Esophagus muscularis mucosa (tissue), 4 donors: ENCODE results near the gene KCNQ2. TPM values are rescaled to one million over a fixed set of nuclear protein-coding genes. Genes with fewer than 3 reads are reported as not detected.

ENCODE experiments used
- DNase-seq: peaks from one replicate; pipeline ENCODE4 v3.0.0-alpha.2; 2017; ENCODE audit errors: extremely low spot score
- H3K27ac ChIP-seq, 4 donors: fragments of 200-600 bp; sonication (generic); replicated peaks in 1 of 4; 1 replicate in 3 of 4; 2 replicates in 1 of 4; pipeline ENCODE4 v1.5.1; 2016 to 2019; ENCODE audit warnings: mild to moderate bottlenecking in 1 of 4
- H3K27me3 ChIP-seq, 4 donors: fragments of 200-600 bp; sonication (generic); one replicate each; pipeline versions ENCODE4 v1.5.1 to v1.6.0; 2016 to 2019
- H3K36me3 ChIP-seq, 4 donors: fragments of 200-600 bp; sonication (generic); one replicate each; pipeline ENCODE4 v1.5.1; 2016 to 2019
- H3K4me1 ChIP-seq, 4 donors: fragments of 200-600 bp; sonication (generic); one replicate each; pipeline ENCODE4 v1.5.1; 2016 to 2019
- H3K4me3 ChIP-seq, 4 donors: fragments of 200-600 bp; sonication (generic); 1 replicate in 2 of 4; 2 replicates in 2 of 4; pipeline ENCODE4 v1.5.1; 2016 to 2019; ENCODE audit warnings: mild to moderate bottlenecking in 4 of 4, moderate library complexity in 1 of 4
- H3K9me3 ChIP-seq, 4 donors: fragments of 200-600 bp; sonication (generic); 1 replicate in 3 of 4; 2 replicates in 1 of 4; pipeline ENCODE4 v1.5.1; 2016 to 2019
- EP300 ChIP-seq: sonication (generic); formaldehyde crosslinking; IDR thresholded peaks from one replicate; pipeline ENCODE4 v1.6.1; 2017; ENCODE audit warnings: antibody characterized with exemption
- POLR2A ChIP-seq: fragments of 450-650 bp; IDR thresholded peaks from one replicate; pipeline ENCODE4 v1.6.1; 2017; ENCODE audit warnings: antibody characterized with exemption, moderate library complexity, mild to moderate bottlenecking, low read depth
- POLR2AphosphoS5 ChIP-seq, 2 donors: sonication (generic); formaldehyde crosslinking; IDR thresholded peaks; one replicate each; pipeline ENCODE4 v1.6.1; 2017; ENCODE audit warnings: antibody characterized with exemption in 2 of 2
- WGBS: methylation state at CpG from one replicate; pipeline ENCODE4 v1.1.5; 2018; 5-methylcytosine and 5-hydroxymethylcytosine counted together
- intact Hi-C: fragments of 100-400 bp; cut with DNase I; formaldehyde crosslinking; loops from one replicate; pipeline ENCODE4 v1.15.1; 2023
- total RNA-seq, 4 donors: library from RNA; depleted of rRNA; stranded (reverse); fragments of >200 nt; gene quantifications; one replicate each; pipeline versions ENCODE4 v1.1.0 to v1.2.1, GENCODE V29; 2016
- TF ChIP-seq, protein P1 (sequence below), 3 experiments: fragments of 200-600 bp in 2 of 3; fragments of 450-650 bp in 1 of 3; sonication (generic) in 2 of 3; IDR thresholded peaks; one replicate each; pipeline ENCODE4 v1.5.1; 2017 to 2019; ENCODE audit warnings: antibody characterized with exemption in 3 of 3, mild to moderate bottlenecking in 2 of 3, moderate library complexity in 1 of 3

The KCNQ2 gene
- total RNA-seq, 4 donors from 2014 or later, result 0.11 to 1.6 (median 0.50) TPM; not detected in 1

DNA sequence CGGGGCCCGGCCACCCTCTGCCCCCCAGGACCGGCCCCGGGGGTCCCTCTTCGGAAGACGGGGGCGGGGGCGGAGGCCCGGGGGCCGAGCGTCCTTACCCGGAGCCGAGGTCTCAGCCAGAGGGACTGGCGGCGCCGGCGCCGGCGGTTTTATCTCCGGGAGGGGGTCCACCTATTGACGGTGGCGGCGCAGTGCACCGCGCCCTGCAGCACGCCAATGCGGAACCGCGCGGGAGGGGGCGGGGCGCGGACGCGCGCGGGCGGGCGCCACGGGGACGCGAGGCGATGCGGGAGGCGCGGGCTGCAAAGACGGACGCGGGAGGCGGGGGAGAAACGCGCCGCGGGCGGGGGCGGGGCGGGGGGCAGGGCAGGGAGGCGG is 26.5 kb upstream of the KCNQ2 start, which contains the start of gene EEF1A2:
Gene EEF1A2, minus strand, starts transcription at position 124 of the 378 bp plus-strand sequence. CDS start 1,320 bp downstream, outside the sequence.
- Histone ChIP-seq H3K9me3 (peaks cover 0 to under 1% (median 0%) of the 10 kb centered on the region in 4 donors), H3K4me3 (peak within 1 kb of the TSS; percentile 51 to 64 (median 52)), H3K27ac (no peak within 1 kb of the TSS), H3K4me1 (peaks cover 30 to 54% (median 43%) of the 10 kb centered on the region in 4 donors), H3K36me3 (peaks cover 0 to 20% (median 0%) of the 10 kb centered on the region in 4 donors), H3K27me3 (peaks cover 4 to 95% (median 35%) of the 10 kb centered on the region in 4 donors)
- DNase-seq, result no peak
- 6% methylated on average over 21 of the region's 58 CpGs for WGBS
- intact Hi-C loops, result no loop called here
- TF ChIP-seq POLR2AphosphoS5 (IDR thresholded peaks at IDR 0.05), result no peak
- TF ChIP-seq, protein P1, sequence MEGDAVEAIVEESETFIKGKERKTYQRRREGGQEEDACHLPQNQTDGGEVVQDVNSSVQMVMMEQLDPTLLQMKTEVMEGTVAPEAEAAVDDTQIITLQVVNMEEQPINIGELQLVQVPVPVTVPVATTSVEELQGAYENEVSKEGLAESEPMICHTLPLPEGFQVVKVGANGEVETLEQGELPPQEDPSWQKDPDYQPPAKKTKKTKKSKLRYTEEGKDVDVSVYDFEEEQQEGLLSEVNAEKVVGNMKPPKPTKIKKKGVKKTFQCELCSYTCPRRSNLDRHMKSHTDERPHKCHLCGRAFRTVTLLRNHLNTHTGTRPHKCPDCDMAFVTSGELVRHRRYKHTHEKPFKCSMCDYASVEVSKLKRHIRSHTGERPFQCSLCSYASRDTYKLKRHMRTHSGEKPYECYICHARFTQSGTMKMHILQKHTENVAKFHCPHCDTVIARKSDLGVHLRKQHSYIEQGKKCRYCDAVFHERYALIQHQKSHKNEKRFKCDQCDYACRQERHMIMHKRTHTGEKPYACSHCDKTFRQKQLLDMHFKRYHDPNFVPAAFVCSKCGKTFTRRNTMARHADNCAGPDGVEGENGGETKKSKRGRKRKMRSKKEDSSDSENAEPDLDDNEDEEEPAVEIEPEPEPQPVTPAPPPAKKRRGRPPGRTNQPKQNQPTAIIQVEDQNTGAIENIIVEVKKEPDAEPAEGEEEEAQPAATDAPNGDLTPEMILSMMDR (IDR thresholded peaks at IDR 0.05), result peak in 1 of 3 experiments; percentile 31

GRCh38 chr20:63497946-63498935 is 25.8 kb upstream of the KCNQ2 start:
- intact Hi-C loops, result loop anchor here (2.0 kb wide), 1 partner anchor 21 kb away; no protein-coding TSS in a partner anchor
- peak overlapping the region; percentile 51 to 64 (median 52) for H3K4me3 ChIP-seq

GRCh38 chr20:63497138-63497945 is 24.9 kb upstream of the KCNQ2 start:
- peaks cover 0 to 34% (median 0%) of the 10 kb centered on the region in 4 donors for H3K36me3 ChIP-seq
- H3K9me3 ChIP-seq, result no peaks in the 10 kb centered on the region
- 92% methylated on average over 10 of the region's 20 CpGs for WGBS
- no peak overlapping the region for H3K27ac ChIP-seq
- H3K4me3 ChIP-seq, result no peak overlapping the region
- H3K4me1 ChIP-seq, result peaks cover 29 to 54% (median 43%) of the 10 kb centered on the region in 4 donors
- no peak for DNase-seq
- peaks cover 4 to 87% (median 31%) of the 10 kb centered on the region in 4 donors for H3K27me3 ChIP-seq
- TF ChIP-seq, protein P1 (IDR thresholded peaks at IDR 0.05), result no peak
- TF ChIP-seq POLR2AphosphoS5 (IDR thresholded peaks at IDR 0.05) (no peak), EP300 (no peak), POLR2A (no peak)
- intact Hi-C loops, result loop anchor here (2.0 kb wide), 1 partner anchor 21 kb away; no protein-coding TSS in a partner anchor

More at GRCh38 chr20:63497946-63498935, 25.8 kb upstream of the KCNQ2 start:
- TF ChIP-seq POLR2A, result no peak
- TF ChIP-seq POLR2AphosphoS5 (IDR thresholded peaks at IDR 0.05), result no peak
- TF ChIP-seq, protein P1 (IDR thresholded peaks at IDR 0.05), result no peak
- TF ChIP-seq EP300, result no peak
- H3K4me1 ChIP-seq, result peaks cover 30 to 54% (median 43%) of the 10 kb centered on the region in 4 donors
- 21% methylated on average over 13 of the region's 60 CpGs for WGBS
- DNase-seq, result no peak
- no peak overlapping the region for H3K27ac ChIP-seq
- H3K36me3 ChIP-seq, result peaks cover 0 to 27% (median 0%) of the 10 kb centered on the region in 4 donors
- H3K9me3 ChIP-seq, result no peaks in the 10 kb centered on the region
- H3K27me3 ChIP-seq, result peaks cover 4 to 95% (median 35%) of the 10 kb centered on the region in 4 donors

DNA sequence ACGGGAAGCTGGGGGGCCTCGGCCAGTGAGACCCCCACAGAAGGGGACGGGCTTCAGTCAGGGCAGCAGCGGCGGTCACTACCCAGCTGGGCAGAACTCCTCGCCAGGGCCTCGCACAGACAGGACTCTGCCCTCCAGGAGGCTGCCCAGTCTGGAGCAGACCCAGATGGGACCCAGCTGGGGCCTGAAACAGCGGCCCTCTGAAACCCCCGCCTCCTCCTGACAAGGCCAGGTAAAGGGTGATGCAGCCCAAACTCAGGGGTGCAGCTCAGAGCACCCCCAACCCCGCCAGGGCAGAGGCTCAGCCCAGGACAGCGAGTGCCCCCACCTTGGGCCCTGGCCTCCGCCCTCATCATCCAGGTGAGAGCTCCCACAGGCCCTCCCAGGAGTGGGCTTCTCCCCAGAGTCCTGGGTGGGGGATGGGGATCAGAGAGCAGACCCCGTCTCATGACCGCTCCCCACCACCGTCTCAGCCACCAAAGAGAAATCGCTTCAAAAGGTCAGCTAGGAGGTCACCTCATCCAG is 24.2 kb upstream of the KCNQ2 start:
- Histone ChIP-seq H3K4me3 (peak overlapping the region; percentile 39 to 56 (median 44)), H3K4me1 (peaks cover 24 to 47% (median 40%) of the 10 kb centered on the region in 4 donors), H3K9me3 (no peaks in the 10 kb centered on the region), H3K27me3 (peaks cover 4 to 80% (median 31%) of the 10 kb centered on the region in 4 donors), H3K27ac (no peak overlapping the region), H3K36me3 (peaks cover 0 to 40% (median 0%) of the 10 kb centered on the region in 4 donors)
- TF ChIP-seq, protein P1 (IDR thresholded peaks at IDR 0.05), result no peak
- TF ChIP-seq POLR2A, result no peak
- TF ChIP-seq EP300, result no peak
- TF ChIP-seq POLR2AphosphoS5 (IDR thresholded peaks at IDR 0.05), result no peak
- DNase-seq, result no peak
- WGBS, result 33% methylated on average over 3 of the region's 16 CpGs
- intact Hi-C loops, result loop anchor here (2.0 kb wide), 1 partner anchor 22 kb away; no protein-coding TSS in a partner anchor
